Body of pancreas (tissue), 4 donors: ENCODE results near the gene CCL26. TPM values are rescaled to one million over a fixed set of nuclear protein-coding genes. Genes with fewer than 3 reads are reported as not detected.

Experiments
- ATAC-seq: fragments of 150-250 bp; one replicate; pipeline ENCODE4 v1.9.1; 2016
- DNase-seq, 4 donors: peaks; one replicate each; pipeline ENCODE4 v3.0.0-alpha.2; 2019
- H3K27ac ChIP-seq, 4 donors: fragments of 200-600 bp; sonication (generic); 1 replicate in 3 of 4; 2 replicates in 1 of 4; pipeline versions ENCODE4 v1.5.1 to v1.6.1; 2016 to 2019; ENCODE audit warnings: mild to moderate bottlenecking in 1 of 4, mixed read lengths in 1 of 4, moderate library complexity in 1 of 4
- H3K27me3 ChIP-seq, 2 donors: fragments of 200-600 bp; sonication (generic); one replicate each; pipeline ENCODE4 v1.6.0; 2016; ENCODE audit warnings: mild to moderate bottlenecking in 1 of 2
- H3K36me3 ChIP-seq, 2 donors: fragments of 200-600 bp; sonication (generic); replicated peaks in 1 of 2; 2 replicates each; pipeline ENCODE4 v1.5.1; 2016; ENCODE audit warnings: low read depth in 2 of 2; ENCODE audit not compliant: insufficient read depth in 1 of 2
- H3K4me1 ChIP-seq: fragments of 200-600 bp; sonication (generic); one replicate; pipeline ENCODE4 v1.6.0; 2016
- H3K4me3 ChIP-seq, 2 donors: fragments of 200-600 bp; sonication (generic); 1 replicate in 1 of 2; 2 replicates in 1 of 2; pipeline ENCODE4 v1.5.1; 2016 to 2019
- H3K9me3 ChIP-seq, 3 donors: fragments of 200-600 bp; sonication (generic); 1 replicate in 2 of 3; 2 replicates in 1 of 3; pipeline ENCODE4 v1.5.1; 2016
- CTCF ChIP-seq, 7 experiments: fragments of 450-650 bp in 4 of 7; fragments of 200-600 bp in 3 of 7; sonication (generic) in 3 of 7; IDR thresholded peaks; one replicate each; pipeline ENCODE4 v1.5.1; 2016 to 2019; ENCODE audit warnings: antibody characterized with exemption in 7 of 7
- POLR2A ChIP-seq, 3 donors: fragments of 450-650 bp; IDR thresholded peaks; one replicate each; pipeline ENCODE4 v1.6.1; 2016; ENCODE audit warnings: antibody characterized with exemption in 3 of 3, mild to moderate bottlenecking in 2 of 3
- WGBS, 2 donors: methylation state at CpG; one replicate each; pipeline ENCODE4 v1.1.5; 2017; 5-methylcytosine and 5-hydroxymethylcytosine counted together
- intact Hi-C: fragments of 100-400 bp; cut with DNase I; formaldehyde crosslinking; loops from one replicate; pipeline ENCODE4 v1.15.1; 2023
- total RNA-seq, 2 donors: library from RNA; depleted of rRNA; stranded (reverse); fragments of >200 nt; gene quantifications; one replicate each; pipeline ENCODE4 v1.1.0, GENCODE V29; 2016

CCL26 gene
- total RNA-seq, 2 donors from 2014 or later: not detected

- DNase-seq: peak in 1 of 4 donors; percentile 9
- TF ChIP-seq POLR2A (IDR thresholded peaks at IDR 0.05): no peak
- TF ChIP-seq CTCF (IDR thresholded peaks at IDR 0.05): no peak
- intact Hi-C loops: no loop called here
- no peak overlapping the region for H3K27ac ChIP-seq
- H3K27me3 ChIP-seq: no peaks in the 10 kb centered on the region
- 77 to 78% methylated on average over 5 to 6 of the region's 6 CpGs for WGBS, 2 donors
- no peak for ATAC-seq
- no peaks in the 10 kb centered on the region for H3K9me3 ChIP-seq
- no peaks in the 10 kb centered on the region for H3K4me1 ChIP-seq
- H3K4me3 ChIP-seq: no peak overlapping the region
- no peaks in the 10 kb centered on the region for H3K36me3 ChIP-seq
Measured at GRCh38 chr7:75817116-75817515, 45.1 kb upstream of the CCL26 start.

- no peak overlapping the region for H3K4me3 ChIP-seq
- no peaks in the 10 kb centered on the region for H3K36me3 ChIP-seq
- intact Hi-C loops: no loop called here
- TF ChIP-seq POLR2A (IDR thresholded peaks at IDR 0.05) (no peak), CTCF (IDR thresholded peaks at IDR 0.05) (no peak)
- H3K27ac ChIP-seq: no peak overlapping the region
- H3K4me1 ChIP-seq: no peaks in the 10 kb centered on the region
- DNase-seq: no peak
- ATAC-seq: no peak
- no peaks in the 10 kb centered on the region for H3K9me3 ChIP-seq
- no peaks in the 10 kb centered on the region for H3K27me3 ChIP-seq
- 37 to 39% methylated on average over 9 to 10 of the region's 10 CpGs for WGBS, 2 donors
Measured at GRCh38 chr7:75815418-75816064, 43.5 kb upstream of the CCL26 start.

- Histone ChIP-seq H3K9me3 (no peaks in the 10 kb centered on the region), H3K27me3 (no peaks in the 10 kb centered on the region), H3K27ac (no peak overlapping the region), H3K4me3 (no peak overlapping the region), H3K36me3 (no peaks in the 10 kb centered on the region), H3K4me1 (no peaks in the 10 kb centered on the region)
- WGBS, 2 donors: 74 to 77% methylated on average over 12 to 13 of the region's 13 CpGs
- no peak for DNase-seq
- no peak for ATAC-seq
- intact Hi-C loops: no loop called here
- TF ChIP-seq CTCF (IDR thresholded peaks at IDR 0.05) (no peak), POLR2A (IDR thresholded peaks at IDR 0.05) (no peak)
Measured at GRCh38 chr7:75814407-75814947, 42.5 kb upstream of the CCL26 start.

- H3K4me1 ChIP-seq: no peaks in the 10 kb centered on the region
- WGBS, 2 donors: 56 to 63% methylated on average over 7 of the region's 7 CpGs
- TF ChIP-seq POLR2A (IDR thresholded peaks at IDR 0.05): no peak
- no peak for TF ChIP-seq CTCF (IDR thresholded peaks at IDR 0.05)
- no peak within 1 kb of the TSS for H3K4me3 ChIP-seq
- DNase-seq: peak in 1 of 4 donors; percentile 41
- H3K27ac ChIP-seq: no peak within 1 kb of the TSS
- no peak for ATAC-seq
- no peaks in the 10 kb centered on the region for H3K36me3 ChIP-seq
- no peaks in the 10 kb centered on the region for H3K27me3 ChIP-seq
- intact Hi-C loops: no loop called here
- H3K9me3 ChIP-seq: no peaks in the 10 kb centered on the region
Measured at GRCh38 chr7:75813781-75814236, 41.8 kb upstream of the CCL26 start, which contains the start of gene CCL24. Gene CCL24, minus strand, starts transcription at chr7:75813806. Its CDS starts 91 bp downstream, at chr7:75813715.

GRCh38 chr7:75813084-75813483 lies 41.1 kb upstream of the CCL26 start:
- Histone ChIP-seq H3K9me3 (peaks cover 0 to 1% (median 0%) of the 10 kb centered on the region in 3 donors), H3K27me3 (no peaks in the 10 kb centered on the region), H3K4me3 (no peak overlapping the region), H3K27ac (no peak overlapping the region), H3K36me3 (no peaks in the 10 kb centered on the region), H3K4me1 (no peaks in the 10 kb centered on the region)
- ATAC-seq: no peak
- TF ChIP-seq CTCF (IDR thresholded peaks at IDR 0.05): no peak
- TF ChIP-seq POLR2A (IDR thresholded peaks at IDR 0.05): no peak
- DNase-seq: no peak
- 24 to 72% methylated on average over 3 of the region's 3 CpGs for WGBS, 2 donors
- intact Hi-C loops: no loop called here
